HG02885 (cell line): Measurements from ENCODE around the gene CFAP100.

Experiments
- ATAC-seq: cut with Tn5 transposase; IDR thresholded peaks from one replicate; pipeline ENCODE4 v1.9.1; 2021; ENCODE audit warnings: mild to moderate bottlenecking; ENCODE audit not compliant: unreplicated experiment, poor library complexity

Gene CFAP100

GRCh38 chr3:126394179-126394976 is at the start of gene CFAP100:
CFAP100 (plus strand) TSS chr3:126394909; CDS start chr3:126396001, 1,092 bp downstream.
- no peak for ATAC-seq

GRCh38 chr3:126345231-126345630 is 49.5 kb upstream of the CFAP100 start:
- no peak for ATAC-seq

GRCh38 chr3:126345641-126346460 is 48.9 kb upstream of the CFAP100 start:
- no peak for ATAC-seq

GRCh38 chr3:126346466-126346865 is 48.2 kb upstream of the CFAP100 start:
- ATAC-seq = no peak

- no peak for ATAC-seq
These were observed 47.1 kb upstream of the CFAP100 start for GRCh38 chr3:126347543-126348161.

- ATAC-seq = no peak
These were observed 46.3 kb upstream of the CFAP100 start for GRCh38 chr3:126348308-126348920.

- ATAC-seq = no peak
These were observed 45.6 kb upstream of the CFAP100 start for GRCh38 chr3:126349071-126349470.

GRCh38 chr3:126349611-126350501 is 44.9 kb upstream of the CFAP100 start:
- ATAC-seq = no peak

GRCh38 chr3:126350502-126351085 is 44.1 kb upstream of the CFAP100 start:
- ATAC-seq = no peak

- no peak for ATAC-seq
These were observed 43.5 kb upstream of the CFAP100 start for GRCh38 chr3:126351086-126351770.

GRCh38 chr3:126351771-126352475 is 42.8 kb upstream of the CFAP100 start:
- ATAC-seq = no peak

- ATAC-seq = no peak
These were observed 41.9 kb upstream of the CFAP100 start for GRCh38 chr3:126352476-126353454.

- no peak for ATAC-seq
These were observed 40.9 kb upstream of the CFAP100 start for GRCh38 chr3:126353694-126354321.

- ATAC-seq = no peak
These were observed 39.9 kb upstream of the CFAP100 start for GRCh38 chr3:126354776-126355175.

- no peak for ATAC-seq
These were observed 39.5 kb upstream of the CFAP100 start for GRCh38 chr3:126355251-126355650.

- no peak for ATAC-seq
These were observed 38.8 kb upstream of the CFAP100 start for GRCh38 chr3:126355777-126356372.
